Epithelial cell of esophagus (primary cell): ENCODE data around the gene ASTN2.

ENCODE experiments used
- DNase-seq: peaks from one replicate; pipeline ENCODE4 v3.0.0; 2010; ENCODE audit warnings: low read depth
- H3K4me3 ChIP-seq: 2 replicates; pipeline ENCODE4 v1.5.1; 2011; ENCODE audit warnings: mild to moderate bottlenecking, low read length, control low read depth
- CTCF ChIP-seq: IDR thresholded peaks from 2 replicates; pipeline ENCODE4 v1.5.1; 2011; ENCODE audit warnings: low read depth, mild to moderate bottlenecking, low read length, control low read depth, inconsistent platforms; ENCODE audit not compliant: insufficient read depth; ENCODE audit errors: missing control alignments

ASTN2 gene

GRCh38 chr9:116394070-116394469 is 1020.8 kb downstream of the ASTN2 start:
- TF ChIP-seq CTCF = no peak
- no peak overlapping the region for H3K4me3 ChIP-seq
- DNase-seq = peak; percentile 50

- no peak overlapping the region for H3K4me3 ChIP-seq
- DNase-seq = no peak
- no peak for TF ChIP-seq CTCF
These were observed 1021.7 kb downstream of the ASTN2 start for GRCh38 chr9:116393198-116393597.

- no peak overlapping the region for H3K4me3 ChIP-seq
- peak; percentile 93 for DNase-seq
- TF ChIP-seq CTCF = no peak
These were observed 1023.5 kb downstream of the ASTN2 start for GRCh38 chr9:116391306-116391900.

GRCh38 chr9:116390303-116391228 is 1024.3 kb downstream of the ASTN2 start:
- H3K4me3 ChIP-seq = no peak overlapping the region
- no peak for DNase-seq
- no peak for TF ChIP-seq CTCF

GRCh38 chr9:116389541-116390302 is 1025.1 kb downstream of the ASTN2 start:
- no peak for DNase-seq
- H3K4me3 ChIP-seq = no peak overlapping the region
- no peak for TF ChIP-seq CTCF

- DNase-seq = peak; percentile 27
- TF ChIP-seq CTCF = no peak
- no peak overlapping the region for H3K4me3 ChIP-seq
These were observed 1026.7 kb downstream of the ASTN2 start for GRCh38 chr9:116387934-116388698.
